ENCODE measurements around the gene UBE2QL1.

UBE2QL1 gene

GRCh38 chr5:6448622-6449464 lies at the start of gene UBE2QL1:
TSS of gene UBE2QL1 (plus strand) at chr5:6448859. CDS start at chr5:6448894, 35 bp downstream.
- in situ Hi-C loops (cut with MboI; ENCODE audit: low sequenced_read_pairs) = no loop called here

GRCh38 chr5:6399980-6400910 lies 48.4 kb upstream of the UBE2QL1 start:
- in situ Hi-C loops (cut with MboI; ENCODE audit: low sequenced_read_pairs) = no loop called here

- in situ Hi-C loops (cut with MboI; ENCODE audit: low sequenced_read_pairs) = no loop called here
These were observed 47.2 kb upstream of the UBE2QL1 start for GRCh38 chr5:6401410-6401809.

- in situ Hi-C loops (cut with MboI; ENCODE audit: low sequenced_read_pairs) = no loop called here
These were observed 45.7 kb upstream of the UBE2QL1 start for GRCh38 chr5:6402939-6403338.

- in situ Hi-C loops (cut with MboI; ENCODE audit: low sequenced_read_pairs) = no loop called here
These were observed 45.2 kb upstream of the UBE2QL1 start for GRCh38 chr5:6403416-6403815.

- in situ Hi-C loops (cut with MboI; ENCODE audit: low sequenced_read_pairs) = no loop called here
These were observed 44.5 kb upstream of the UBE2QL1 start for GRCh38 chr5:6404129-6404528.

- in situ Hi-C loops (cut with MboI; ENCODE audit: low sequenced_read_pairs) = no loop called here
These were observed 43.1 kb upstream of the UBE2QL1 start for GRCh38 chr5:6405591-6405990.

GRCh38 chr5:6407558-6408259 lies 41.0 kb upstream of the UBE2QL1 start:
- in situ Hi-C loops (cut with MboI; ENCODE audit: low sequenced_read_pairs) = no loop called here

- in situ Hi-C loops (cut with MboI; ENCODE audit: low sequenced_read_pairs) = no loop called here
These were observed 40.4 kb upstream of the UBE2QL1 start for GRCh38 chr5:6408260-6408596.

GRCh38 chr5:6408627-6409446 lies 39.8 kb upstream of the UBE2QL1 start:
- in situ Hi-C loops (cut with MboI; ENCODE audit: low sequenced_read_pairs) = no loop called here

GRCh38 chr5:6410421-6410820 lies 38.2 kb upstream of the UBE2QL1 start:
- in situ Hi-C loops (cut with MboI; ENCODE audit: low sequenced_read_pairs) = no loop called here

- in situ Hi-C loops (cut with MboI; ENCODE audit: low sequenced_read_pairs) = no loop called here
These were observed 37.5 kb upstream of the UBE2QL1 start for GRCh38 chr5:6411141-6411540.

GRCh38 chr5:6412811-6413210 lies 35.8 kb upstream of the UBE2QL1 start:
- in situ Hi-C loops (cut with MboI; ENCODE audit: low sequenced_read_pairs) = no loop called here

- in situ Hi-C loops (cut with MboI; ENCODE audit: low sequenced_read_pairs) = no loop called here
These were observed 31.0 kb upstream of the UBE2QL1 start for GRCh38 chr5:6417657-6418056.

- in situ Hi-C loops (cut with MboI; ENCODE audit: low sequenced_read_pairs) = no loop called here
These were observed 29.9 kb upstream of the UBE2QL1 start for GRCh38 chr5:6418679-6419276.

- in situ Hi-C loops (cut with MboI; ENCODE audit: low sequenced_read_pairs) = no loop called here
These were observed 29.3 kb upstream of the UBE2QL1 start for GRCh38 chr5:6419340-6419852.

- in situ Hi-C loops (cut with MboI; ENCODE audit: low sequenced_read_pairs) = no loop called here
These were observed 25.1 kb upstream of the UBE2QL1 start for GRCh38 chr5:6423327-6424109.

GRCh38 chr5:6424110-6424659 lies 24.5 kb upstream of the UBE2QL1 start:
- in situ Hi-C loops (cut with MboI; ENCODE audit: low sequenced_read_pairs) = no loop called here

- in situ Hi-C loops (cut with MboI; ENCODE audit: low sequenced_read_pairs) = no loop called here
These were observed 24.0 kb upstream of the UBE2QL1 start for GRCh38 chr5:6424700-6425099.
